ENCODE results near the gene GPR42.

- TF ChIP-seq EP300 (IDR thresholded peaks at IDR 0.05; ENCODE audit: borderline replicate concordance), result no peak
- no peak for TF ChIP-seq RAD21 (IDR thresholded peaks at IDR 0.05; ENCODE audit: low read depth)
- no peak for TF ChIP-seq YY1 (IDR thresholded peaks at IDR 0.05; ENCODE audit: low read depth)
- no peak for TF ChIP-seq FOXM1 (IDR thresholded peaks at IDR 0.05; ENCODE audit: borderline replicate concordance, low read depth)
These were observed 32.9 kb upstream of the GPR42 start for GRCh38 chr19:35337984-35338296.

Data from Ishikawa (cell line).